ENCODE results near the gene LENG9. TPM values are rescaled to one million over a fixed set of nuclear protein-coding genes. Genes with fewer than 3 reads are reported as not detected.

Gene LENG9
- total RNA-seq, 4 donors from 2014 or later = 4.5 to 9.2 (median 6.5) TPM

DNA sequence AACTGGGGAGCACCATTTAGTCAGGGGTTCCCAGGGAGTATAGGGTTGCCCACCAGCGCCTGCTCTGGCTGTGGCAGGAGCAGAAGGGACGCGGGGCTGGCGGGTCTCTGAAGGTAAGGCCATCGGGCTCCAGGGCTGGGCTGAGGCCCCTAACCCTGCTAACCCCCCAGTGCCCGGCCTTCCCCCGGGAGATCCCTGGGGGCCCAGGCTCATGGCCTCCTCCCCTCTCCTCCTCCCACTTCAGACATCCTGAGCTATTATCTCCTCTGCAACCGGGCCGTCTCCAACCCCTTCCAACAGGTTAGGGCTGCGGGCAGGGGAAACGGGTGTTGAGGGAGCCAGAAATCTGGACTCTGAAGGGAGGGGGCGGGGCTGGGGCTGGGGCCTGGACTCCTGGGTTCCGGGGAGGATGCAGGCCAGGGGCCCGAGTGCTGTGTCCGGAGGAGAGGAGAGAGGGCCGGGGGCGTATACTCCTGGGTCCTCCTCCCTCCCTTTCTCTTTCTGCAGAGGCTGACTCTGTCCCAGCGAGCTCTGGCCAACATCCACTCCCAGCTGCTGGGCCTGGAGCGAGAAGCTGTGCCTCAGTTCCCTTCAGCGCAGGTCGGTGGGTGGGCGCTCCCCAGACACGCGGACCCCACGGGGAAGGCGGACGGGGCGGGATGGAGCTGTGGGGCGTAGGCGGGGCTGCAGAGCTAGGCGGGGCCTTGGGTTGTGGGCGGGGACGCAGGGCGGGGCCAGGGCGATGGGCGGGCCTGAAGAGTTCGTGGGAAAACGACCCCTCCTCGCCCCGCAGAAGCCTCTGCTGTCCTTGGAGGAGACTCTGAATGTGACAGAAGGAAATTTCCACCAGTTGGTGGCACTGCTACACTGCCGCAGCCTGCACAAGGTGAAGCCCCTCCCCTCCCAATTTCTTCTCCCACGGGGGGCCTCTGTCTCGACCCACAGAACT lies 33.0 kb downstream of the LENG9 start:
- DNase-seq (ENCODE audit: low spot score in 2 of 2) = no peak
- H3K4me3 ChIP-seq (ENCODE audit: low read depth, poor library complexity, severe bottlenecking) = no peak overlapping the region
- intact Hi-C loops (cut with DNase I; ENCODE audit: low total_unique reads) = no loop called here
- no peak for TF ChIP-seq CTCF (IDR thresholded peaks at IDR 0.05)
- no peak for TF ChIP-seq POLR2A (IDR thresholded peaks at IDR 0.05)
- WGBS, 2 donors = 5 to 6% methylated on average over 38 to 43 of the region's 43 CpGs

DNA sequence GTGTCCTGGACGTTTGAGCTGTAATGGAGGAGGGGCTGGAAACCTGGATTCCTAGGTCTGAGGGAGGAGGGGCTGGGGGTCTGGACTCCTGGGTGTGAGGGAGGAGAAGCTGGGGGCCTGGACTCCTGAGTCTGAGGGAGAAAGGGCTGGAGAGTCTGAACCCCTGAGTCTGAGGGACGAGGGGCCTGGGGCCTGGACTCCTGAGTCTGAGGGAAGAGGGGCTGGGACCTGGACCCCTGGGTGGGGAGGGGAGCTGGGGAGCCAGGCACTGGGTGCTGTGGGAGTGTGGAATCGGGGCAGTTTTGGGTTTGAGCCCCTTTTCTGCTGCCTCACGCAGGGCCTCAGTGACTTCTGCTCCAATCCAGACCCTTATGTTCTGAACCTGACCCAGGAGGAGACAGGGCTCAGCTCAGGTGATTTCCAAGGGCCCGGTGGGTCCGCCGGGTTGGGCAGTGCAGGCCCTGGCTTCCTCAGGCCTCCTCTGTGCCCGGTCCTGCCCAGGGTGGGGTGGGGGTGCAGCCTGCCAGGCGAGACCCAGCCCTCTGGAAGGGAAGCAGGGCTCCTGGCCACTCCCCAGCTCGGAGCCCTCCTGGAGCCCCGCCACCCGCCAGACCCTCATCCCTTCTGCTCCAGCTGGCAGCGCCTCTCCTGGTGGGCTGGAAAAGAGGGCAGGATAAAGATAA lies 33.9 kb downstream of the LENG9 start:
- no peak for DNase-seq (ENCODE audit: low spot score in 2 of 2)

GRCh38 chr19:54429176-54429495 lies 34.4 kb downstream of the LENG9 start:
- intact Hi-C loops (cut with DNase I; ENCODE audit: low total_unique reads) = no loop called here

More for the DNA sequence above, 33.9 kb downstream of the LENG9 start:
- WGBS, 2 donors = 38 to 55% methylated on average over 11 to 12 of the region's 13 CpGs
- H3K4me3 ChIP-seq (ENCODE audit: low read depth, poor library complexity, severe bottlenecking) = no peak overlapping the region
- intact Hi-C loops (cut with DNase I; ENCODE audit: low total_unique reads) = no loop called here
- TF ChIP-seq CTCF (IDR thresholded peaks at IDR 0.05) = no peak
- TF ChIP-seq POLR2A (IDR thresholded peaks at IDR 0.05) = no peak

DNA sequence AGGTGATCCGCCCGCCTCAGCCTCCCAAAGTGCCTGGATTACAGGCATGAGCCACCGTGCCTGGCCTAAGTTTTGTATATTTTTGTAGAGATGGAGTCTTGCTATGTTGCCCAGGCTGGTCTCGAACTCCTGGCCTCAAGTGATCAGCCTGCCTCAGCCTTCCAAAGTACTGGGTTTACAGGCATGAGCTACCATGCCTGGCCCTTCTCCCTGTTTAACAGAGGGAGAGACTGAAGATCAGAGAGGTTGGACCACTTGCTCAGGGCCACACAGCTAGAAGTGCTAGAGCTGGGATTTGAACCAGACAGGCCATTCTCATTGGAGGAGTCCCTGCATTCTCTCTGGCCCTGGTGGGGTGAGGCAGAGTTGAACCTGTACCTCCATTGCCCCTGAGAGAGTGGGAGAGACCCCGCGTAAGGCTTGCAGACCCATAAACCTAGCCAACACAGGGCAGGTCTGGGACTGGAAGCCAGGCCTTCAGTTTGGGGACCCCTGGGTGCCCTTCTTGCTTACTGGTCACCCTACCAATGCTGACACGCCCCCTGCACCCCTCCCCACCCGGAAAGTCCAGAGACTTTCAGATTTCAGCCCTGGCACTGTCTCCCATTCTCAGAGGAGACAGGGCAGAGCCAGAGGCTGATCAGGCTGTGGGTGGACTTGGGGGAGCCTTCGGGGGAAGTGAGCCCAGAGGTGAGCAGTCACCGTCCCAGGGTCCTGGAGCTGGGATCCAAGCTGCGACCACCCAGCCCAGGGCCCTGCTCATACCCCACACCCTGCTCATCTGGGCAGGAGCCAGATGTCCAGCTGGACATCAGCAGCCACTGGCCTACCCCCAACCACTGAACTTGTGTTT lies 35.0 kb downstream of the LENG9 start:
- 76 to 79% methylated on average over 8 to 11 of the region's 11 CpGs for WGBS, 2 donors
- intact Hi-C loops (cut with DNase I; ENCODE audit: low total_unique reads) = no loop called here
- no peak for TF ChIP-seq CTCF (IDR thresholded peaks at IDR 0.05)
- TF ChIP-seq POLR2A (IDR thresholded peaks at IDR 0.05) = no peak

More at GRCh38 chr19:54429176-54429495, 34.4 kb downstream of the LENG9 start:
- no peak overlapping the region for H3K4me3 ChIP-seq (ENCODE audit: low read depth, poor library complexity, severe bottlenecking)
- TF ChIP-seq POLR2A (IDR thresholded peaks at IDR 0.05) (no peak), CTCF (IDR thresholded peaks at IDR 0.05) (no peak)
- WGBS, 2 donors = 48 to 53% methylated on average over 8 of the region's 8 CpGs
- DNase-seq (ENCODE audit: low spot score in 2 of 2) = no peak

DNA sequence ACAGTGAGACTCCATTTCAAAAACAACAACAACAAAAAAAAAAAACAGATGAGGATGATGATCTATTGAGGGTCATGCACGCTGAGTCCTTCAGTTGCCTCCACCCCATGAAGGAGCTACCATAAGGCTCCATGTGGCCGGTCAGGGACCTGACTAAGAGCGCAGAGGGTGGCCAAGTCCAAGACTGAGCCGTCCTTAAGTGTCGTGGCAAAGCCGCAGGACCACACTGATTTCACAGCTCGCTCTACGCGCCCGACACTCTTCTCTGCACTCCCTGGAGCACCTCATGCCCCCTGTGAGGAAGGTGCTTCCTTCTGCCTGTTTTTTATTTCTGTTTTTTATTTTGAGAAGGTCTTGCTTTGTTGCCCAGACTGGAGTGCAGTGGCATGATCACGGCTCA lies 36.0 kb downstream of the LENG9 start:
- 80 to 84% methylated on average over 11 of the region's 11 CpGs for WGBS, 2 donors
- TF ChIP-seq POLR2A (IDR thresholded peaks at IDR 0.05) = no peak
- TF ChIP-seq CTCF (IDR thresholded peaks at IDR 0.05) = no peak
- no peak overlapping the region for H3K4me3 ChIP-seq (ENCODE audit: low read depth, poor library complexity, severe bottlenecking)
- no peak for DNase-seq (ENCODE audit: low spot score in 2 of 2)
- intact Hi-C loops (cut with DNase I; ENCODE audit: low total_unique reads) = no loop called here

More for the DNA sequence above, 35.0 kb downstream of the LENG9 start:
- no peak for DNase-seq (ENCODE audit: low spot score in 2 of 2)
- no peak overlapping the region for H3K4me3 ChIP-seq (ENCODE audit: low read depth, poor library complexity, severe bottlenecking)

All from lower leg skin (tissue), 4 donors.